ENCODE data around the gene RRP1B. TPM values are rescaled to one million over a fixed set of nuclear protein-coding genes. Genes with fewer than 3 reads are reported as not detected.

Gene RRP1B
- total RNA-seq, 2 donors from 2014 or later, result 10.5 to 16.0 TPM

DNA sequence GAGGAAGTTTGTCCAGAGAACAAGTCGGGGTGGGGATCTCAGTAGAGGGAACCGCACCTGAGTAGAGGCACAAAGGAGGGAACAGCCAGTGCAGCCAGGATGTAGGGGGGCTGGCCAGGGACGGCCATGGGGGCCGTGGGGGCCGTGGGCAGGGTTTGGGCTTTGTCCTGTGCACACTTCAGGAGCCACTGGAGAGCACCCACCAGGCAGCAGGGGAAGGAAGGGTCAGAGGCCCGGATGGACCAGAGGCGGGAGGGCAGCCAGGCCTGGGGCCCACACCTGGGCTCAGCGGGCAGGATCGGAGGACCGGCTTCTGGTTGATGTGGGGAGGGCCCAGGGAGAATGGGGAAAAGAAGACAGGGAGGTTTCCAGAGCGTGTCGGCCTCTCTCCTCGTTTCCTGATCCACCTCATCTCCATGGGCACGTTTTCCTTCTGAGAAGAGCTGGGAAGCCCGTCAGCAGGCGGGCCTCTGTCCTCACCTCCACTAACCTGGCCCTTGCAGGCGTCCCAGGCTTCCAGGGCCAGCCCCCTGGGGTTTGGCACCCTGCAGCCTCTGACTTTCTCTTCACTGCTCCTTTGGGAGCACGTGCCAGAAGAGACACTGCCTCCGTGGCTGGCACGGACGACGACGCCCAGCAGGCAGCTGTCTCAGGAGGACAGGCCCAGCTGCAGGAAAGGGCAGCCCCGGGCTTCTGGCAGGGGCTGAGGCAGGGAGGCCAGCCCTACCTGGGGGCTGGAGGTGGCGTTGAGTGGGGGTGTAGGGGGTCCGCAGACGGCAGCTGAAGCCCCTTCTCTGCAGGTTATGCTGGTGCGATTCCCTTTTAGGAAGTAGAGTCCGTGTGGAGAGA is 42.8 kb downstream of the RRP1B start:
- Histone ChIP-seq H3K27me3 (no peaks in the 10 kb centered on the region), H3K36me3 (no peaks in the 10 kb centered on the region), H3K4me3 (no peak overlapping the region), H3K9me3 (no peaks in the 10 kb centered on the region), H3K4me1 (peaks cover 0 to 15% of the 10 kb centered on the region in 2 donors), H3K27ac (peak overlapping the region; percentile 77 to 84)
- TF ChIP-seq, protein P1, sequence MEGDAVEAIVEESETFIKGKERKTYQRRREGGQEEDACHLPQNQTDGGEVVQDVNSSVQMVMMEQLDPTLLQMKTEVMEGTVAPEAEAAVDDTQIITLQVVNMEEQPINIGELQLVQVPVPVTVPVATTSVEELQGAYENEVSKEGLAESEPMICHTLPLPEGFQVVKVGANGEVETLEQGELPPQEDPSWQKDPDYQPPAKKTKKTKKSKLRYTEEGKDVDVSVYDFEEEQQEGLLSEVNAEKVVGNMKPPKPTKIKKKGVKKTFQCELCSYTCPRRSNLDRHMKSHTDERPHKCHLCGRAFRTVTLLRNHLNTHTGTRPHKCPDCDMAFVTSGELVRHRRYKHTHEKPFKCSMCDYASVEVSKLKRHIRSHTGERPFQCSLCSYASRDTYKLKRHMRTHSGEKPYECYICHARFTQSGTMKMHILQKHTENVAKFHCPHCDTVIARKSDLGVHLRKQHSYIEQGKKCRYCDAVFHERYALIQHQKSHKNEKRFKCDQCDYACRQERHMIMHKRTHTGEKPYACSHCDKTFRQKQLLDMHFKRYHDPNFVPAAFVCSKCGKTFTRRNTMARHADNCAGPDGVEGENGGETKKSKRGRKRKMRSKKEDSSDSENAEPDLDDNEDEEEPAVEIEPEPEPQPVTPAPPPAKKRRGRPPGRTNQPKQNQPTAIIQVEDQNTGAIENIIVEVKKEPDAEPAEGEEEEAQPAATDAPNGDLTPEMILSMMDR (IDR thresholded peaks at IDR 0.05), result no peak
- DNase-seq (ENCODE audit: low spot score), result no peak

GRCh38 chr21:43702785-43703034 is 43.4 kb downstream of the RRP1B start:
- H3K36me3 ChIP-seq, result no peaks in the 10 kb centered on the region
- H3K27me3 ChIP-seq, result no peaks in the 10 kb centered on the region
- H3K4me1 ChIP-seq, result peaks cover 0 to 15% of the 10 kb centered on the region in 2 donors
- no peak for DNase-seq (ENCODE audit: low spot score)
- no peaks in the 10 kb centered on the region for H3K9me3 ChIP-seq
- TF ChIP-seq, protein P1 (IDR thresholded peaks at IDR 0.05), result no peak
- H3K27ac ChIP-seq, result peak overlapping the region; percentile 77 to 84
- H3K4me3 ChIP-seq, result no peak overlapping the region

- no peaks in the 10 kb centered on the region for H3K9me3 ChIP-seq
- H3K36me3 ChIP-seq, result no peaks in the 10 kb centered on the region
- no peaks in the 10 kb centered on the region for H3K27me3 ChIP-seq
- peak overlapping the region; percentile 77 to 84 for H3K27ac ChIP-seq
- DNase-seq (ENCODE audit: low spot score), result no peak
- peaks cover 0 to 15% of the 10 kb centered on the region in 2 donors for H3K4me1 ChIP-seq
- TF ChIP-seq, protein P1 (IDR thresholded peaks at IDR 0.05), result no peak
- H3K4me3 ChIP-seq, result no peak overlapping the region
Observed at GRCh38 chr21:43703035-43703880, 43.9 kb downstream of the RRP1B start.

DNA sequence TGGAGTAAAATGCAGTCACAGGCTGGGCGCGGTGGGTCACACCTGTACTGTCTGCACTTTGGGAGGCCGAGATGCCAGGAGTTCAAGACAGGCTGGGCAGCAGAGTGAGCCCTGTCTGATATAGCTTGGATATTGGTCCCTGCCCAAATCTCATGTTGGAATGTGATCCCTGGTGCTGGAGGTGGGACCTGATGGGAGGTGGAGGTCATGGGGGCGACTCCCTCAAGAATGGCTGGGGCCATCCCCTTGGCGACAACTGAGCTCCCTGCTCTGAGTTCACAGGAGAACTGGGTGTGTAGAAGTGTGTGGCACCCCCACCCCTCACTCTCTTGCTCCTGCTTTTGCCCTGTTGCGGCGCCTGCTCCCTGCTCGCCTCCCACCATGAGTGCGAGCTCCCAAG is 48.1 kb downstream of the RRP1B start:
- H3K36me3 ChIP-seq, result no peaks in the 10 kb centered on the region
- H3K4me1 ChIP-seq, result peaks cover 0 to 12% of the 10 kb centered on the region in 2 donors
- H3K27ac ChIP-seq, result no peak overlapping the region
- H3K4me3 ChIP-seq, result no peak overlapping the region
- H3K27me3 ChIP-seq, result no peaks in the 10 kb centered on the region
- no peak for DNase-seq (ENCODE audit: low spot score)
- TF ChIP-seq, protein P1 (IDR thresholded peaks at IDR 0.05), result no peak
- no peaks in the 10 kb centered on the region for H3K9me3 ChIP-seq

GRCh38 chr21:43708745-43709381 is 49.5 kb downstream of the RRP1B start:
- H3K27ac ChIP-seq, result no peak overlapping the region
- no peak overlapping the region for H3K4me3 ChIP-seq
- no peak for DNase-seq (ENCODE audit: low spot score)
- no peaks in the 10 kb centered on the region for H3K4me1 ChIP-seq
- H3K36me3 ChIP-seq, result no peaks in the 10 kb centered on the region
- H3K27me3 ChIP-seq, result no peaks in the 10 kb centered on the region
- TF ChIP-seq, protein P1 (IDR thresholded peaks at IDR 0.05), result no peak
- H3K9me3 ChIP-seq, result no peaks in the 10 kb centered on the region
